NCI-H1436 treated with DMSO at 0.1 percent for 48 hours (cell line): ENCODE data around the gene PTCD3.

Experiments
- DNase-seq: peaks from one replicate; lab custom pipeline; 2025; lab: John Stamatoyannopoulos, UW

PTCD3 gene

DNA sequence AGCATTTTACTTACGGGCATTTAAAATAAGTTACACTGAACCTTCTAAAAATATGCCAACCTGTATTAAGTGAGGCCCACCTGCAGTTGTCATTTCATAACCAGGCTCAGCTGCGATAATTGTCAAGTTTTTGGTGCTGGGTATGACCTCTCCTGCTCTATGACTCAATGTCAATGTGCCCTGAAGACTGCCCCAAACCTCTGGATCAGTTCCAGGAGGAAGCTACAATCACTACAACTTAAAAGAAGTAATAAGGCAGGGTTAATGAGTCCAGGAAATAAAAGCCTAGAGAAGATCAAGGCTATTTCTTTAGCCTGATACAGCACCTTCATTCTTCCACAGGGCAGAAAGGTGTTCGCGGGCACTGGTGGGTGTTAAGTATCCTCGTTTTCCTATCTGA is 23.3 kb upstream of the PTCD3 start:
- no peak for DNase-seq

DNA sequence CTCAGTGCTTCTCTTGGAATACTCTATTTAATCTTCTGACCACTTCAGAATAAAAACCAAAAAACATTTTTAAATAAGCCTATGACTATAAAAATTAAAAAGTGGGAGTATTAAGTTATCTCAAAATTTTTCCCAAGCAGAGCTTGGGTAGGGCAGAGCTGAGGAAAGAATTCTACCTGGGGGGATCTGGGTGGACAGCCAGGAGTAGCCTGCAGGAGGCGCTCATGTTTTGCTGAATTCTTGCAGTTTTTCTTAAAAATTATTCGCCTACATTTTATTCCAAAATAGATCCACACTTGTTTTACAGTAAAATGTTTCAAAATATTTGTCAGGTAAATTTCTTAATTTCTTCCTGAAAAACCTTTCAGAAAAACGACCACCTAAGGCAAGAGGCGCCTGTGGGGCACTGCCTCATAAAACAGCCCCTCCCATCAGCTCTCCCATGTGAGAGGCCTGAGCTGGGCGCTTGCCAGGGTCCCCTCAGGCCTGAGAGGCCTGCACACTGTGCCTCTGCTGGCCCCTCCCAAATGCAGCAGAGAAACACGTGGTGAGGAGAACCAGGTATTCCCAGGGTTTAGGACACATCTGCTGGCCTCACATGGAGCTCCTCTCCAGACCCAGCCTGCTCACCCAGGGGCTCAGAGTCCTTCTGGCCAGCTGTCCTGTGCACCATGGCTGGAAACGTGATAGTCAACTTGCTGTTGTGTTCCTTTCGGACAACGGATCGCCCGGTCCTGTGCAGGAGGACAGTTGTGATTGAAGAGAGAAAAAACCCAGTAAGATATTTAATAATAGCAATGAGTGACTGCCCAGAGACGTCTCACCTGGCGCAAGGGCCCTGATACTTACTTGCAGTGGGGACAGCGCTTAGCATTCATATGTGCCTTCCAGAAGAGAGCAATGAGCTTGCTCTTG is 17.8 kb upstream of the PTCD3 start:
- no peak for DNase-seq

DNA sequence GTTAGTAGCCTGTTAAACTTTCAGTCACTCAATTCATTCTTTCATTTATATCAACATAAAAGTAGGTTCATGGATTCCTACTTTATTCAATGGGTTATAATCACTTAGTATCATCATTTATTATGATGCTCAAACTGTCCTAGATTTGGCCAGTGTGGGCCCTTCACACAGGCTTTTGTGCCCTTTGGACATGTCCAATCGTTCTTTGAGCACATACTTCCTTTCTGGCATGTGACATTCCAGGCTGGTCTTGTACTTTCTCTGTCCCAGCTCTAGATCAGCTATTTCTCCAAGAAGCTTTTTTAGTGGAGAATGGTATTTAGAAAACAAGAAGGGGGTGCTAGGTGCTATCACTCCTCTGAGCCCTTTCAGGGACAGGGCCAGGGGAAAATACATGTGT is 11.8 kb upstream of the PTCD3 start:
- no peak for DNase-seq

DNA sequence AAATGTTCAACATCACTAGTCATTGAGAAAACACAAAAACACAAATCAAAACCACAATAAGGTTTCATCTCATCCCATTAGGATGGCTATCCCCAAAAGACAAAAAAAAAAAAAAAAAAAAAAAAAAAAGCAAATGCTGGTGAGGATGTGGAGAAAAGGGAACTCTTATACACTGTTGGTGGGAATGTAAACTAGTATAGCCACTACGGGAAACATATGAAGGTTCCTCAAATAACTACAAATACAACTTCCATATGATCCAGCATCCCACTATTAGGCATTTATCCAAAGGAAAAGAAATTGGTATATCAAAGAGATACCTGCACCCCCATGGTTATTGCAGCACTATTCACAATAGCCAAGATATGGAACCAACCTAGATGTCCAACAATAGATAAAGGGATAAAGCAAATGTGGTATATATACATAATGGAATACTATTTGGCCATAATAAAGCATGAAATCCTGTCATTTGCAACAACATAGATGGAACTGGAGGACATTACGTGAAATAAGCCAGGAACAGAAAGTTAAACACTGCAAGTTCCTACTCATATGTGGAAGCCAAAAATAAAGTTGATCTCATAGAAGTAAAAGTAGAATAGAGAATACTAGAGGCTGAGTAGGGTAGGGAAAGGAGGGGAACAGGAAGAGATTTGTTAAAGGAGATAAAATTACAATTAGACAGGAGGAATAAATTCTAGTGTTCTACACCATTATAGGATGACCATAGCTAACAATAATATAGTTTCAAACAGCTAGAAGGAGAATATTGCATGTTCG is 8.7 kb upstream of the PTCD3 start:
- no peak for DNase-seq

DNA sequence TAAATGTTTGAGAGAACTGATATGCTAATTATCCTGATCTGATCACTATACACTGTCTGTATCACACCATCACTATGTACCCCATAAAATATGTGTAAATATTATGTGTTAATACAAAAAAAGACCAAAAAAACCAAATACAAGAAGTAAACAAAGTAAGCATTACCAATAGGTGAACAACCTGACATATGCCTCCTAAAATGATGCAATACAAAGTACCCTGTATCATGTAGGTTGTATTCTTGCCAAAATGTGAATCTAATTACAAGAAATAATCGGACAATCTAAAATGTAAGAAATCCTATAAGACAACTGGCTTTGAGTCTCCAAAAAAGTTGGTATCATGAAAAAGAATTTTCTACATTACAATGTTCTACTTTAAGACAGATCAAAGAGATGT is 8.1 kb upstream of the PTCD3 start:
- no peak for DNase-seq

DNA sequence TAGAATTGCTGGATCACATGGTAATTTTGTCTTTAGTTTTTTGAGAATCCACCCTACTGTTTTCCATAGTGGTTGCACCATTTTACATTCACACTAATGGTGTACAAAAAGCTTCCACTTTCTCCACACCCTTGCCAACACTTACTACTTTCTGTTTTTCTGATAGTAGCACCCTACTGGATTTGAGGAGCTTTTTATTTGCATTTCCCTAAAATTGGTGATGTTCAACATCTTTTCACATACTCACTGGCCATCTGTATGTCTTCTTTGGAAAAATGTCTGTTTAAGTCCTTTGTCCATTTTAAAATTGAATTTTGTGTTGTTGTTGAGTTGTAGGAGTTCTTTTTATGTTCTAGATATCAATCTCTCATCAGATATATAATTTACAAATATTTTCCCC is 3.9 kb upstream of the PTCD3 start:
- DNase-seq = no peak

DNA sequence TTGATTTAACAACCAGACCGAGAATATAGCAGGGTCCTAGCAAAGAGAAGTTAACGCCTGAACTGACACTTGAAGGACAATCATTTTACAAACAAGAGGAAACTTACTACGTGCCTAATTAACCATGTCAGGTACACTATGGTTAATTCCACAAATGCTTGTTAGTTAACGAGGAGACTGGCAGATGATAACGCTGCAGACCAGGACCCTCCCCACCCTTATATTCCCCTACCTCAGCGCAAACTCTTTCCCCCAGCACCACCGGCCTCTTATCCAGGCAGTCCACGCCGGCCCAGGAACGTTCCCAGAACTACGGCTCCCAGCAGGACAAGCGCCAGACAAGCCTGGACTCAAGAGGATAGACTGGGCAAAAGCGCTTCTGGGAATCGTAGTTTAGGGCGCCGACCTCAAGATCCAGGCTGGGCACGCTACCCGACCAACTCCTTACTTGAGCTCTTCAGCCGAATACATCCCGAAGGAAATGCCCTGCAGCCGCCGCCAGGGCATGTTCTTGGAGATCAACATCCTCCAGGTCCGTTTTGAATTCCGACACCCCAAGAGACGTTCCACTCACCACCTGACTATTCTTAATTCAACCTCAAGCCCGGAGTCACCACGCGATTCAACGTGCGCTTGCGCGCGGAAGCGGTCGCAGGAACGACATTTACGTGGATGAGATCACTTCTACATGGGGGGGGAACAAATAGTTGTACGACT is 625 bp upstream of the PTCD3 start, which contains the start of gene POLR1A:
Gene POLR1A, minus strand, starts transcription at position 635 of the 717 bp plus-strand sequence. Its CDS starts 110 bp downstream, at position 525.
- DNase-seq = peak; percentile 88

DNA sequence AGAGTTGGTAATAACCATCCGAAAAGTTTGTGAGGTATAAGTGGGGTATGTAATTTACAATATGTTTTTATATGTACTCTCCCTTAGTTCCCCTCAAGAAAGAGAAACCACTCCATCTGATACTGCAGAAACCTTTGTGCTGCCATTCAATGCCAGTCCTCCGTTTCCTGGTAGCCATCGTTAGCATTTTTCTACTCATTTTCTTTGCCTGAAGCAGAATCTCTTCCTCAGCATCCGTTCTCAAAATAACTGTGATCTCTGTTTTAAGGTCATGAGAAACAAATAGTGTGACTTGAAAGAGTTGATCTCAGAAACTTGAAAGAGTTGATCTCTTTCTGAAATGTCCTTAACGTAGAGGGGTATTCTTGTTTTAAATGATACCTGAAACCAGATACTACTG is 996 bp downstream of the PTCD3 start:
- no peak for DNase-seq

DNA sequence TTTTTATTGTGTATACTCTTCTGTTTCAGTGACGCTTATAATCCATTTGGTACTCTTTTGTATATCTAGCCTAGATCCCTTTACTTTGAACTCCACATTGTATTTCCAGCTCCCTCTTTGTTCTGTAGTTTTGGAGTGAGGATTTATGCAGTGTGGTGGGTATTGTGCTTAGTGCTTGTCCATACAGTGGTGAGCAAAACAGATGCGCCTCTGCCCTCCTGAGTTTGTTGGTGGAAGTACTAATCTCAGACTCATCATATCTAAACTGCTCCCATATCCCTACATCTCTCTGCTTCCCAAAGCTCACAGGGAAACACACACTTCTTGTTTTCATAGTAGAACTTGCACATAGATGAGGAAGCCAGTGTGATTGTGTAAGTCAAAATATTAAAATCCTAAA is 12.1 kb downstream of the PTCD3 start:
- DNase-seq = no peak

DNA sequence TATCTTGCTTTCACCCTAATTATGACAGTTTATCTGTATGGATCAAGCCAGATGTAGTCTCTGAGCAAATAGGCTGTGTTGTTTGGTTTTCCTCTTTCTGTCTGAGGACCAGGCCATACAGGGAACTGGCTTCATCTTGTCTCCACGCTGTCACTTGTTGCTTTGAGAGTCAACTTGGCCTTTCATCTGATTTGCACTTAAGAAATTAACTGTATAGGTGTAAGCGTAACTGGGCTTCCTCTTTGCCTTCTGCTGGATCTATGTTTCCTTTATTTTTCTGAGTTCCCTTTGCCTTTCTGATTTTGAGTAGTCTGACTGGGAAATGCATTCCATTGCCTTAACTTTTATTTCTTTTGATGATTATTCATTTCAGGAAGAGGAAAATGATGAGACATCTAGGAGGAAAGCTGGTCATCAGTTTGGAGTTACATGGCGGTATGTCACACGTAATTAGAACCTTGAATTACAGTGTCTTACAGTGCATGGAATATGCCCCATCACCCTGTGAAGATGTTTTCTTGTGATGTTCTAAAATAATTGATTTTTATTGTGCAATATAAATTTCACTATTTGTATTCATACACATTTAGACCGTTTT is 17.4 kb downstream of the PTCD3 start:
- DNase-seq = no peak

DNA sequence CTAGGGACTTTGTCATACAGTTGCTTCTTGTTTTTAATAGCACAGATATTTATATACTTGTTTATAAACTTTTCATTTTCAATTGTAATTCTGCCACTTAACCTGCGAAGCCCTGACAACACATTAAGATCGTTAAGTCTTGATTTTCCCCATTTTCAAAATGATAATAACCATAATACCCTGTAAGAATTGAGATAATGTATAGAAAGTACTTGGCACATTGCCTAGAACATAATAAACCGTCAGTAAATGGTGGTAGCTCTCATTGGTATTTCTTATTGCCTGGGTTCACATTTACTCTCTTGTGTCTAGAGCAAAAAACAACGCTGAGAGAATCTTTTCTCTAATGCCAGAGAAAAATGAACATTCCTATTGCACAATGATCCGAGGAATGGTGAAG is 18.6 kb downstream of the PTCD3 start:
- DNase-seq = peak; percentile 2

DNA sequence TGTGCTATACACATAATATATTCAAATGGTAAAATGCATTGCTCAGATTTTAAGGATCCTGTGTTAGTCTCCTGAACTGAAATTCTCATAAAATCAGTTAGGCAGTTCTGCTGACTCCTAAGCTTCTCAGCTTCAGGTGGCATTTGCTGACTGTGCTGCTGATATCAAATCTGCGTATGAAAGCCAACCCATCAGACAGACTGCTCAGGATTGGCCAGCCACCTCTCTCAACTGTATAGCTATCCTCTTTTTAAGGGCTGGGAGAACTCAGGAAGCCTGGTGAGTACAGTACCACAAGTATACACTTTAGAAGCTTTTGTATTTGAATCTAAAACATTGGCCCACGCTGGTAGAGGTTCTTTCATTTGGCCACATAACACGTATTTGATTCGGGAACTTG is 28.7 kb downstream of the PTCD3 start:
- DNase-seq = no peak

DNA sequence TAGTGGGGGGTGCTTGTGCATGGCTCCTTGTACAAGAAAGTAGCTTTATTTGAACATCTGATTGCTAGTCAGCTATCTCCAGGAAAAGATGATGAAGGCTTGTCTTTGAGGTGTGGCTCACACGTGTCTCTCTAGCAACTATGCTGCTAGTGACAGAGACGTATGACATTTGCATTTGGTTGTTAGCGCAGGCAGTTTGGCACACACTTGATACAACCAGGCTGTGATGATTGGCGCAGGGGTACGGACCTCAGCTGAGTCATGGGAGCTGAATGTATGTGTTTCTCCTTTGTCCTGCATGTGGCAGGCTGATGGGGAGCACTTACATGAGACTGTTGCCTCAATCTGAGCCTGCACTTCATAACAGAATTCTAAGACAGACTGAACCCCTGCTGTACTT is 29.6 kb downstream of the PTCD3 start:
- no peak for DNase-seq

DNA sequence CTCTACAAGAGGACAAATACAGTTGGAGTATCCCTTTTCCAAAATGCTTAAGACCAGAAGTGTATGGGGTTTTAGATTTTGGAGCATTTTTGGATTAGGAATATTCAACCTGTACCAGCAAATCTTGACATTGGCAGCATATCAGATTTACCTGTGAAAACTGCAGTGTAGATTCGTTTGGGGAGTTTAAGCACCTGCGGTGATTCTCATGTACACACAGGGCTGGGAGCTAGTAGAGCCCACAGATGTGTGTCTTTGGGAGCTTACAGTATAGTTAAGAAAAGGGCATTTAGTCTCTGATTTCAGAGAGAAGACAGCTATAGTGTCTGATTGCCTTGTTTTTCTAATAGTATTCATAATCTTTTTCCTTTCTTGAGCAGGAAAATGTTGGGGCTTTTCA is 30.1 kb downstream of the PTCD3 start:
- DNase-seq = no peak

DNA sequence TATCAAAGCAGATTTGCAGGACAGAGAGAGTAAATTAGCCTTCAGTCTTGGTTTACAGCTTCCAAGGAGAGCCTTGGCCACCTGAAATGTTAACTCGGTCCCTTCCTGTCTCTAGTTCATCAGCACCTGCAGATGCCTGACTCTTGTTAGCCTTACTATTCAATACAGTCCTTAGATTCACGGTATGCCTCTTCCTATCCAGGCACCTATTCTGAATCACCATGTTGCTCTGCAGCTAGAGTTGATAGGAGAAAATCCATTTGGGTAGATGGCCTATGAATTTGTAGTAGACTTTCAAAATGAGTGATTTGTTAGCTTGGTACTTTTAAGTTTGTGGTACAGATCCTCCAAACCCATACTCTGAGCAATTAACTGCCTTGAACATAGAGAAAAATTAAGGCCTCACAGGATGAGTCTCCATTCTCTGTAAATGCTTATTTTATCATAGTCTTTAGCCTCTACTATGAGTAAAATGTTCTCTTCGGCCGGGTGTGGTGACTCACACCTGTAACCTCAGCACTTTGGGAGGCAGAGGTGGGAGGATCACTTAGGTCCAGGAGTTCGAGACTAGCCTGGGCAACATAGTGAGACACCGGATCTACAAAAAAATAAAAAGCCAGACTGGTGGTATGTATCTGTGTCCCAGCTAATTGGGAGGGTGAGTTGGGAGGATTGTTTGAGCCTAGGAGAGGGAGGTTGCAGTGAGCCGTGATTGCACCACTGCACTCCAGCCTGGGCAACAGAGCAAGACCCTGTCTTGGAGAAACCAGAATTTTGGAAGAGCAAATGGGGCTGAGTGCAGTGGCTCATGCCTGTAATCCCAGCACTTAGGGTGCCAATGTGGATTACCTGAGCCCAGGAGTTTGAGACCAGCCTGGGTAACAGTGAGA is 32.9 kb downstream of the PTCD3 start:
- no peak for DNase-seq

DNA sequence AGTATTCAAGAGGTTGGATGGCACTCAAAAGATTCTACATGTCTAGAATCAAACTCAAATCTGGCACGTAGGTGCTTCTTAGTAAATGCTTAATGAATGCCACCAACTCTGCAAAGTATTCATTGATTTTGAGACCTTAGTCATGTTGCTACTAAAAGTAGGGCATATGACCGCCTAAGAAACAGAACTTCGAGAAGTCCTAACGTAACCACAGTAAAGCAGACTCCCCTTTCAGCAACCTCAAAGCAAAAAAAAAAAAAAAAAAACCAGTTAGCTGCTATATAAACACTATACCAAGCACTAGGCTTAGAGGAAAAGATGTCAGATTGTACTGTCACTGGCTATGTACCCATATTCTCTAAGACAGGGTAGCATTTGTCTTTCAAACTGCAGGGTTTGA is 33.9 kb downstream of the PTCD3 start:
- no peak for DNase-seq

DNA sequence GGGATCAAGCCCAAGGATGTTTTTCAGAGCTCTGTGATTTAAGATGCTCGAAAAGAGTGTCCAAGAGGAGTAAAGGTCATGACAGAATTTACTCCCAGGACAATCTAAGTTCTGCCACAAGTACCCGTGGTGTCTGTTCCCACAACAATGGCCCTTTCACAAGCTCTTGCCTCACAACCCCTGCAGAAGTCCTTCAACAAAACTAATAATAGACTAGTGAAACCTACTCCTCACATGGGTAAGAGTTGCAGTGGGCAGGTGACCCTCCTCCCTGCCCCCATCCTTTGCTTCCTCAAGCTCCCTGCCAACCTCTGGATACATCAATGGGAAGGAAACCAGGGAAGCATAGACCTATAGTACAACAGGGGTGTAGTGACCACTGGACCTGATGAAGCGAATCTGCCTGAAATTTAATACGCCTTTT is 34.9 kb downstream of the PTCD3 start:
- DNase-seq = no peak

DNA sequence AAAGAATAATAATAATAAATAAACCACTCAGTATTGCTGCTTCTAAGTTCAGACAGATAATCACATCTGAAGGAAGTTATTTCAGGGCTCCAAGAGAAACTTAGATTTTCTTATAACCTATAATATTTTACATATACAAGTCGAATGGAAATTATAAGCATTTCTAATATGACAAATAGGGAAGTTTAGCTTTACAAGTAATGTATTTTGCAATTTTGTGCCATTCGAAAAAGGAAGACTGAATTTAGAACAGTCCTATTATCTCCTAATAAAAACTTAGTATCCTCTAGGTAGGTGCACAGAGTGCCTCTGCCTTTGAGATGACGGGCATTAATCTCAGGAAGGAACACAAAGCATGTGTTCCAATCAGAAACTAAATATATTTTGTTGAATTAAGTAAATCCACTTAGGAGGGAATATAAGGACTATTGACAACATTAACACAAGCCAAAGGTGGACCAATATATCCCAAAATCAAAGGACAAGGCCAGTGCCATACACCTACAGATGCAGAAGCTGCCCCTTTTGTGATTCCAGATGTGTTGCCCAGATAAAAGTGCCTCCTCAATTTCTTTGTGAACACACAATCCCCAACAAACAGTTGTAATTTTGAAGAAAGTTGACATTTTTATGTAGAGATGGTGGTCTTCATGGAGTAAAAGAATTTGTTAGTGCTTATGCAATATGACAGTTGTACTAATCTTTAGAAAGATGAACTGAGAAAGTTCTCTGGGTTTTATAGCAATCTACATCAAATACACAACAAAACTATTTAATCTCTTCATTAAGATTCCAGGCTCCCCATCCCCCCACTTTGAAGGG is 36.6 kb downstream of the PTCD3 start:
- DNase-seq = no peak

DNA sequence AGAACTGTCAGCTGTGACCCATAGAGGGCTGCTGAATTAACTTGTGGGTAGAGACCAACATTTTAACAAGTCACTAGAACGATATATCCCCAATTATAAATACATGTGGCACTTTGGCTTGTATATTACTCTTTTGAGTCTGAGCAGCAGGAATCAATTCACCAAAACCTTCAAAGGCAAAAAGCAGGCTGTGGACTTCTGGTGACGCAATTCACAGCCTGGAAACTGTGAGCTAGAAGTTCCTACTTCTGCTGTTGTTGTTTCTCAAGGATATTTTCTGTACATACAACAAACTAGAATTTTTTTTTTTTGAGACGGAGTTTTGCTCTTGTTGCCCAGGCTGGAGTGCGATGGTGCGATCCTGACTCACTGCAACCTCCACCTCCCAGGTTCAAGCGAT is 37.3 kb downstream of the PTCD3 start:
- no peak for DNase-seq
